Activated gamma-delta T cell (primary cell): ENCODE data around the gene CSNK2A3.

ENCODE experiments used
- DNase-seq: peaks from one replicate; lab custom pipeline; 2025; lab: John Stamatoyannopoulos, UW

Gene CSNK2A3

DNA sequence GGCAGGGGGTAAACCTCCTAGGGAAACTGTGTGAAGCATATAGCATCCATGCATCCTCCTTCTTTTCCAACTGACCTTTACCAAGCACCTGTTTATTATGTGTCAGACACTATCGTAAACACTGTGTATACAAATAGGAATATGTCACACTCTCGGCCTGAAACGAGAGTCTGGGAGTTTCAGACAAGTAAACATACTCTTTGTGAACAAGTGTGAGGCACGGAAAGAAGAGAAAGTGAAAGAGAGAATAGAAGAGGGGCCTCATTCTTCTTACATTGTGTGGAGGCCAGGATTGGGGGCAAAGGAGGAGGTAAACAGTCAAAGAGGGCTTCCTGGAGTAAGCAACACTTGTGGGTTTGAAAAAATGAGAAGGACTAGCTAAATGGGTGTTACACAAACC, 16.4 kb downstream of the CSNK2A3 start:
- DNase-seq, result no peak

DNA sequence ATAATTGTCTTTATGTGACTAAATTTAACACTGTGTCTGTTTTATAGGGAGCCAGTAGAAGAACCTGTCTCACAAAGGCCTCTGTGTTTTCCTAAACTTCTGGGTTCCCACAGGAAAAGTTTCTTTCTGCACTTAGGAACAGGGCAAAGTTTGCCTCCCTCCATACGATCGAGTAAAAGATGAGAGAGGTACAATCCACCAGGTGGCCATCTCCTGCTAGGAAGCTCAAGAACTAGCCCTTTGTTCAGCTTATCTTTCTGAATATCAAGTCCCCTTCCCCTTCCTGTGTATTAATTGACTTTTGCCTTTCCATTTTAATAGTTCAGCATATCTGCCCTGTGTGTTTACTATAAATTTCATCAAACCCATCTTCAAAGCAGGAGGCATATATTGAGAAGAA, 18.0 kb downstream of the CSNK2A3 start:
- DNase-seq, result no peak

- DNase-seq, result no peak
Measured at GRCh38 chr11:11334607-11335006, 18.4 kb downstream of the CSNK2A3 start.

- no peak for DNase-seq
Measured at GRCh38 chr11:11332141-11332710, 20.8 kb downstream of the CSNK2A3 start.

- no peak for DNase-seq
Measured at GRCh38 chr11:11329062-11329806, 23.8 kb downstream of the CSNK2A3 start.

DNA sequence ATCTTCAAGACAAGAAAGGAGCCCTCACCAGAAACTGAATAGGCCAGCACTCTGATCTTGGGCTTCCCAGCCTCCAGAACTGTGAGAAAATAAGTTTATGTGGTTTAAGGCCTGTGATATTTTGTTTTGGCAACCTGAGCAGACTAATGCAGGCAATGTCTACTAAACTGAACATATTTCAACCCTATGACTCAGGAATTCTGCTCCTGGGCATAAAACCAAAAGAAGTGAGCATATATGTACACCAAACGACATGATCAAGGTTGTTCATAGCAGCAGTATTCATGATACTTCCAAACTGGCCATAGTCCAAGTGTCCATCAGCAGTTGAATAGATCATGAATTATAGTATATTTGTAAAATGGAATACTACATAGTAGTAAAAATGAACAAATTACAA, 29.0 kb downstream of the CSNK2A3 start:
- DNase-seq, result no peak

DNA sequence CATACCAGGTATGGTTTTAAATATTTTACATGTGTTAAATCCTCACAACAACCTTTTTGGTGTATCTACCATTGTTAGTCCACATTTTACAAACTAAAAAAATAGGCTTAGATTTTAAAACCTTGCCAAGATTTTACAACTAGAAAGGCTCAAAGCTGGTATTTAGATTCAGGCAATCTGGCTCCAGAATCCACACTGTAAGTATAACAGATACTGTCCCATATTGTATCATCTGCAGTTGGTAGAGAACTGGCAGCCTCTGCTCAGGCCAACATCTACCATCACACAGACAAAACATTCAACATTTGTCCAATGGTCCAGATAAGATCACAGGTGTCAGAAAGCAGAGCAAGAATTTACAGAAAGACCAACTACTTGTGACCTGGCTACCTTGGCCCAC, 30.9 kb downstream of the CSNK2A3 start:
- DNase-seq, result no peak

DNA sequence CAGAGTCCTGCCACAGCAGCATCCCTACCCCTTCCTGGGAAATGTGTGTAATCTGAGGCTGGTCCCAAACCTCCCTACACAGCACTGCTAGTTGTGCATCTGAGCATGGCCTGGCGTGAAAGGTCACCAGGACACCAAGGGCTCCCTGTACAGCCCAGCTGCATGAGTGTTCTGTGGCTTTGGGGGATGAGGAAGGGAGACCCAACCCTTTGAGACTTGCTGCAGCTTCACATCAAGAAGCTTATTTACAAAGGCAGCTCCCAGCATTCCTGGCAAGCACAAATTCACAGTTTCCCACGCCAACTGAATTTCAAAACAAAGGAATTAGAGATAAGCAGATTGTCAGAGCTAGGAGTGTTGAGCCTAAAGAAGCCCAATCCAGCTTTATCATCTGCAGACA, 32.2 kb downstream of the CSNK2A3 start:
- DNase-seq, result no peak

GRCh38 chr11:11318961-11319360, 34.1 kb downstream of the CSNK2A3 start:
- DNase-seq, result no peak

- no peak for DNase-seq
Measured at GRCh38 chr11:11318461-11318860, 34.6 kb downstream of the CSNK2A3 start.

DNA sequence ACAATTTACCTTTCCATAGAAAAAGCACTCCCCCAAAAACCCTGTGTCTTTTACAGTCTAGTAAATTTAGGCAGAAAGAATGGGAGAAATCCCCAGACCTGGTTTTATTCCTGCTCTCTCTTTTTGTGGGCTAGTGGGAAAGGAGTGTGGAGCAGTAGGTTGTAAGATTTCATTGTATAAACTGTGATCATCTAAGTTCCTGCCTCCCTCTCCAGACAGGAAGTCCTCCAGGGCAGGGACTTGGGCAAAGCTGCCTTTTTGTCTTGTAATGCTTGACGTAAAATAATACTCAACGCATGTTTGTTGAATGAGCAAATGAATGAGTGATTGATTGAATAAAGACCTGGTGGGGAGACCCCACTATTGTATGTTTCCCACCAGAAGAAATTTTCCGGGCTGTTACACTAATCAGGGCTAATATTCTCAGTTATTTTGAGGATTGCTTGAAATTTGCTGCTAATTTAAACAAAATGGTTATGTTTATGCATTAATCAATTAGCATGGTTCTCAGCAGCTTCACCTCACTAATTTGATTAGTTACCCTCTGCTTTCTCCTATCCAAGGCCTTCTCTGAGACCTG, 36.3 kb downstream of the CSNK2A3 start:
- DNase-seq, result no peak

DNA sequence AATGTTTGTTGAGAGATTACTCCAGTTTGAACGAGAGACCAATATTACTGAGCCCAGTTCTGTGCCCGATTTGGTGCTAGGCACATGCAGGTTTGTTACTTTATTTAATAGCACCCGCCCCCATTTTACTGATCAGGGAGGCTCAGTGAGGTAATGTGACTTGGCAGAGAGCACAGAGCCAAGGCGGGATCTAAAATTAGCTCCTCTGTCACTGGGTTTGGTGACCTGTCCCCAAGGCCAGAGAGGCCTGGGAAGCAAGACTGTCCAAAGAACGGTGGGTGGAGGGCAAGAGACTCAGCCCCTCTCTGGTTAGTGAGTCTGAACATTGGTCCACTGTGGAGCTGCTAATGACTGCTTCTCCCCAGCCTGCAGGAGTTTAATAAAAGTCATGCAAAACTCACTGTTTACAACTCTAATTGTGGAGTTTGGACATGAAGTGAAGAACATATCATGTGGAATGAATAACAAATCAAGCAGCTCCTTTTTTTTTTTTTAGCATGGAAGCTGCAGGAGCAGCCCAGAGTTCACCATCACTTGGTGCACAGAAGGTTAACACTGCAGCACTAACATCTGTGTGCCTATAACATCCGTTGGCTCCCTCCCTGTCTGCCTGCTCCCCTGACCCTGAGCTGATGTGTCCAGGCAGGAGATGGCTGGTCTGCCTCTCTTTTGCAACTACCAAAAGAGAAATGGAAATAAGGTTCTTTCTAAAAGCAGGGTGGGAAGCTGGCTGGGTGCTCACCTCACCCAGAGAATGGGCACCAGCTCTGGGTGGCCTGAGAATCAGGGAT, 39.0 kb downstream of the CSNK2A3 start:
- DNase-seq, result no peak

GRCh38 chr11:11313426-11313825, 39.6 kb downstream of the CSNK2A3 start:
- DNase-seq, result no peak

DNA sequence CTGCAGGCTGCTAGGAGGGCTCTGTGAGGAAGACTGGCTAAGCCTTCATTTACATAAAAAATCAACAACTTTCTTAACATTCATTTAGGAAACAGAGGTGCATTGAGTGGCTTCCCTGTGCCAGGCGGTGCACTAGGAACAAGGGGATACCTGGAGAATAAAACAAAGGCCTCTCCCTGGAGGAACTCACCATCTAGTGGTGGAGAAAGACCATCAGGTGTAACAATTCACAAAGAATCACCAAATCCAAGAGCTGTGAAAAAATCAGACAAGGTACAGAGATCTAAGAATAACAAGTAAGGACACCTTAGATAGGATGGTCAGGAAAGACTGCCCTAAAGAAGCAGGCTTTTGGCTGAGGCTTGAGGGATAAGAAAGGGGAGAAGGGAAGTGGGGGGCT, 40.3 kb downstream of the CSNK2A3 start:
- DNase-seq, result no peak

- no peak for DNase-seq
Measured at GRCh38 chr11:11311169-11311568, 41.9 kb downstream of the CSNK2A3 start.

- no peak for DNase-seq
Measured at GRCh38 chr11:11309906-11310305, 43.1 kb downstream of the CSNK2A3 start.

- DNase-seq, result no peak
Measured at GRCh38 chr11:11308249-11308648, 44.8 kb downstream of the CSNK2A3 start.

DNA sequence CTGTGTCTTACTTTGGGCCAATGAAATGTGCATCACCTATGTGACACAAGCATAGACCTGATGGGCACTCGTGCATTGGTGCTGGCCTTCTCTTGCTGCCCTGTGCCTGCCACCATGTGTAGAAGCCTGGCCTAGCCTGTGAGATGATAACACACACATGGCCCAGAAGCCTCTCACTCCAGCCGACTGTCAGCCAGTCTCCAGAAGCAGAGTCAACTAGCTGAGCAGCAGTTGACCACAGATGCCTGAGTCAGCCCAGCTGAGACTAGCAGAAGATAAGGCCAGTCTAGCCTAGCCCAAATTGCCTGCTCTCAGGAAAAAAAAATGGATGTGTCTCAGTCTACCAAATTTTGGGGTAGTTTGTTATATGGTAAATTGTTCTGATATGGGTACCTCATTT, 46.2 kb downstream of the CSNK2A3 start:
- no peak for DNase-seq

GRCh38 chr11:11304550-11304949, 48.5 kb downstream of the CSNK2A3 start:
- no peak for DNase-seq

DNA sequence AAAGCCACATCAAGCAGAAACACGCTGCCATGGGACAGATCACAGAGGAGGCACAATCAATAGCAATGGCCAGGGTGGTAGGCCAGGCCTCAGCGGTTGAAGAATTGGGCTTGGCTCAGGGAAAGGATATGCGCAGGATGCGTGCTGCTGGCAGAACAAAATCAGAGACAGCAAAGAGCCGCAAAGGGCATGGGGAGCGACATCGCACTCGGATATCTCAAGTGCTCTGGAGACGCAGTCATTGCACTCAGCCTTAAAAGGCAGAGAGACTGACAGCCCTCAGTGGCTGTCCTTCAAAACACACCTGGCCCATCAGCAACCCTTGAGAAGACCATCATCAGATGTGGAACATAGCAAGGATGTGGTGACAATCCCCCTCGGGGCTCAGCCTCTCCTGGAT, 50.5 kb downstream of the CSNK2A3 start:
- no peak for DNase-seq
